PC-3 (cell line): ENCODE data around the gene ATOH8.

Source experiments
- EZH2phosphoT487 ChIP-seq: fragments of 300-600 bp; sonication (generic); IDR thresholded peaks from 2 replicates; pipeline ENCODE4 v1.6.1; 2018; ENCODE audit warnings: mild to moderate bottlenecking, antibody characterized with exemption, low read length, borderline replicate concordance
- TF ChIP-seq, protein P1 (sequence below): fragments of 300-600 bp; sonication (generic); conservative IDR thresholded peaks from 2 replicates; pipeline ENCODE4 v1.5.1; 2017; ENCODE audit warnings: antibody characterized with exemption, low read depth, mild to moderate bottlenecking, low read length

DNA sequence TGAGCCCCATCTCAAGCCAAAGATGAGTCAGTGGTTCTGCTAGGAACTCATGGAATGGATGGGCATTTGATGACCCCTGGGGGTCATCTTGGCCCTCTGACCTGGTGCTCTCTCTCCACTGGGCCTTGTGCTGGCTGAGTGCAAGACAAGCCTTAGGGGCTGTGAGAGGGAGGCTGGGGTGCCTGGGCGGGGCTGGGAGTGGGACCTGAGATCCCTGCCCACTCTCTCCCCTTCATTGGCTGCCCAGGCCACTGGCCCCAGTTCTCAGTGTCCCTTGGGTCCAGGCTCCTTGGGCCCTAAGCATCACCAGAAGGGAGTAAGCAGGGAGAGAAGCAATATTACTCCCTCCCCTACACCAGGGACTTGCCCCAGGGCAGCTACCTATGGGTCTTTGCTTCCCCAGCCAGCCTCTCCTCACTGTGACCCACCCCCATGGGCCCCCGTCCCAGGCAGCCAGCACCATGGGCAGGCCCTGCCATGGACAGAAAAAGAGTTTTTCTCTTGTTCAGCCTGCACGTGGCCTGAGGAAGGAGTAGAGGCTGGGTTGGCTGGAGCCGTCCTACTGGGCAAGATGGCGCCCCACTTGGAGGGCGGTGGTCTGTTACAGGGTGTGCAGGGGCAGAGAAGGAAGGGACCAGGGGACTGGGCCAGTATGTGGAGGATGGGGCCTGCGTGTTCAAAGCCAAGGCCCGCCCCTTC is 33.6 kb downstream of the ATOH8 start:
- TF ChIP-seq, protein P1, sequence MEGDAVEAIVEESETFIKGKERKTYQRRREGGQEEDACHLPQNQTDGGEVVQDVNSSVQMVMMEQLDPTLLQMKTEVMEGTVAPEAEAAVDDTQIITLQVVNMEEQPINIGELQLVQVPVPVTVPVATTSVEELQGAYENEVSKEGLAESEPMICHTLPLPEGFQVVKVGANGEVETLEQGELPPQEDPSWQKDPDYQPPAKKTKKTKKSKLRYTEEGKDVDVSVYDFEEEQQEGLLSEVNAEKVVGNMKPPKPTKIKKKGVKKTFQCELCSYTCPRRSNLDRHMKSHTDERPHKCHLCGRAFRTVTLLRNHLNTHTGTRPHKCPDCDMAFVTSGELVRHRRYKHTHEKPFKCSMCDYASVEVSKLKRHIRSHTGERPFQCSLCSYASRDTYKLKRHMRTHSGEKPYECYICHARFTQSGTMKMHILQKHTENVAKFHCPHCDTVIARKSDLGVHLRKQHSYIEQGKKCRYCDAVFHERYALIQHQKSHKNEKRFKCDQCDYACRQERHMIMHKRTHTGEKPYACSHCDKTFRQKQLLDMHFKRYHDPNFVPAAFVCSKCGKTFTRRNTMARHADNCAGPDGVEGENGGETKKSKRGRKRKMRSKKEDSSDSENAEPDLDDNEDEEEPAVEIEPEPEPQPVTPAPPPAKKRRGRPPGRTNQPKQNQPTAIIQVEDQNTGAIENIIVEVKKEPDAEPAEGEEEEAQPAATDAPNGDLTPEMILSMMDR, result no peak
- TF ChIP-seq EZH2phosphoT487, result no peak
